OCI-LY3 (cell line): ENCODE data around the gene IL25.
A peak's percentile ranks its signal among the peaks of the same experiment; 100 is the strongest.

ENCODE experiments used
- H2AFZ ChIP-seq: fragments of 200-600, 300-600 bp; shearing (Covaris generic); 2 replicates; pipeline ENCODE4 v1.6.0; 2014; ENCODE audit warnings: antibody characterized with exemption, low read depth, low read length
- H3K27ac ChIP-seq: fragments of 200-600, 300-600 bp; sonication (generic); 2 replicates; pipeline ENCODE4 v1.5.1; 2014; ENCODE audit warnings: mild to moderate bottlenecking, low read length, moderate library complexity, mixed read lengths
- H3K27me3 ChIP-seq: fragments of 200-600, 300-600 bp; sonication (generic); 2 replicates; pipeline ENCODE4 v1.6.1; 2014; ENCODE audit warnings: low read depth, low read length, mixed read lengths
- H3K36me3 ChIP-seq: fragments of 200-600, 300-600 bp; sonication (generic); replicated peaks from 2 replicates; pipeline ENCODE3; 2014; ENCODE audit warnings: low read depth, low read length, mixed read lengths
- H3K4me1 ChIP-seq: fragments of 300-600, 200-600 bp; sonication (generic); 2 replicates; pipeline ENCODE4 v1.6.1; 2014; ENCODE audit warnings: low read length, mixed read lengths
- H3K4me2 ChIP-seq: fragments of 200-600, 300-600 bp; sonication (generic); 2 replicates; pipeline ENCODE4 v1.6.1; 2014; ENCODE audit warnings: low read length, mixed read lengths
- H3K4me3 ChIP-seq: fragments of 300-600, 200-600 bp; sonication (generic); 2 replicates; pipeline ENCODE4 v1.5.1; 2014; ENCODE audit warnings: antibody characterized with exemption, mild to moderate bottlenecking, low read length, moderate library complexity
- H3K79me2 ChIP-seq: fragments of 300-600, 200-600 bp; shearing (Covaris generic); 2 replicates; pipeline ENCODE4 v1.6.1; 2014; ENCODE audit warnings: mild to moderate bottlenecking, low read length, mixed read lengths
- H3K9ac ChIP-seq: fragments of 300-600, 200-600 bp; shearing (Covaris generic); 2 replicates; pipeline ENCODE4 v1.6.0; 2014; ENCODE audit warnings: mild to moderate bottlenecking, low read length, moderate library complexity
- H3K9me3 ChIP-seq: fragments of 200-600, 300-600 bp; shearing (Covaris generic); 2 replicates; pipeline ENCODE4 v1.6.1; 2014; ENCODE audit warnings: low read length, mixed read lengths; ENCODE audit not compliant: insufficient read depth
- H4K20me1 ChIP-seq: fragments of 200-600, 300-600 bp; sonication (generic); 2 replicates; pipeline ENCODE4 v1.6.1; 2016; ENCODE audit warnings: low read length, mixed read lengths; ENCODE audit not compliant: insufficient read depth
- CTCF ChIP-seq: fragments of 200-600, 300-600 bp; sonication (generic); IDR thresholded peaks from 2 replicates; pipeline ENCODE4 v1.5.1; 2014; ENCODE audit warnings: antibody characterized with exemption, low read length, low read depth
- EZH2phosphoT487 ChIP-seq: fragments of 200-600 bp; shearing (Covaris generic); IDR thresholded peaks from 2 replicates; pipeline ENCODE4 v1.6.1; 2018; ENCODE audit warnings: antibody characterized with exemption, mixed run types, low read depth

The IL25 gene

GRCh38 chr14:23377198-23377550, 4.6 kb downstream of the IL25 start:
- Histone ChIP-seq H3K9ac (no peak overlapping the region), H3K36me3 (no peaks in the 10 kb centered on the region), H3K27me3 (peaks cover 11% of the 10 kb centered on the region), H3K79me2 (no peaks in the 10 kb centered on the region), H3K27ac (no peak overlapping the region), H4K20me1 (no peaks in the 10 kb centered on the region), H3K4me1 (no peaks in the 10 kb centered on the region), H2AFZ (no peak overlapping the region), H3K9me3 (no peaks in the 10 kb centered on the region), H3K4me3 (no peak overlapping the region), H3K4me2 (no peak overlapping the region)
- TF ChIP-seq EZH2phosphoT487, result no peak
- TF ChIP-seq CTCF, result no peak

- Histone ChIP-seq H3K36me3 (no peaks in the 10 kb centered on the region), H3K9ac (no peak overlapping the region), H4K20me1 (no peaks in the 10 kb centered on the region), H3K79me2 (no peaks in the 10 kb centered on the region), H3K4me1 (no peaks in the 10 kb centered on the region), H3K4me3 (no peak overlapping the region), H2AFZ (no peak overlapping the region), H3K4me2 (no peak overlapping the region), H3K9me3 (no peaks in the 10 kb centered on the region), H3K27me3 (peaks cover 11% of the 10 kb centered on the region), H3K27ac (no peak overlapping the region)
- TF ChIP-seq CTCF, result no peak
- TF ChIP-seq EZH2phosphoT487, result no peak
Observed at GRCh38 chr14:23377573-23378563, 5.3 kb downstream of the IL25 start.

- H3K36me3 ChIP-seq, result no peaks in the 10 kb centered on the region
- H3K9ac ChIP-seq, result no peak overlapping the region
- no peaks in the 10 kb centered on the region for H3K9me3 ChIP-seq
- H3K79me2 ChIP-seq, result no peaks in the 10 kb centered on the region
- H3K4me2 ChIP-seq, result no peak overlapping the region
- no peak overlapping the region for H3K27ac ChIP-seq
- H3K4me3 ChIP-seq, result no peak overlapping the region
- no peaks in the 10 kb centered on the region for H3K4me1 ChIP-seq
- no peak for TF ChIP-seq EZH2phosphoT487
- no peak for TF ChIP-seq CTCF
- peaks cover 11% of the 10 kb centered on the region for H3K27me3 ChIP-seq
- H2AFZ ChIP-seq, result no peak overlapping the region
- no peaks in the 10 kb centered on the region for H4K20me1 ChIP-seq
Observed at GRCh38 chr14:23378612-23379220, 6.1 kb downstream of the IL25 start.

- H3K4me1 ChIP-seq, result no peaks in the 10 kb centered on the region
- no peak overlapping the region for H3K4me3 ChIP-seq
- no peaks in the 10 kb centered on the region for H3K9me3 ChIP-seq
- H3K27ac ChIP-seq, result no peak overlapping the region
- TF ChIP-seq EZH2phosphoT487 (no peak), CTCF (peak; percentile 97)
- no peaks in the 10 kb centered on the region for H4K20me1 ChIP-seq
- no peak overlapping the region for H2AFZ ChIP-seq
- H3K4me2 ChIP-seq, result no peak overlapping the region
- H3K79me2 ChIP-seq, result no peaks in the 10 kb centered on the region
- peaks cover 11% of the 10 kb centered on the region for H3K27me3 ChIP-seq
- no peak overlapping the region for H3K9ac ChIP-seq
- H3K36me3 ChIP-seq, result no peaks in the 10 kb centered on the region
Observed at GRCh38 chr14:23379366-23380196, 7.0 kb downstream of the IL25 start.
